ENCODE results near the gene PLET1.

- TF ChIP-seq POLR2A (IDR thresholded peaks at IDR 0.05), result no peak
- TF ChIP-seq CTCF (IDR thresholded peaks at IDR 0.05), result no peak
These were observed 46.9 kb downstream of the PLET1 start for GRCh38 chr11:112213753-112214152.
